PFSK-1 (cell line): Measurements from ENCODE around the gene MAPKAPK2.

ENCODE experiments used
- FOXP2 ChIP-seq: optimal IDR thresholded peaks from 2 replicates; pipeline ENCODE3; 2011; ENCODE audit warnings: borderline replicate concordance, control low read depth, inconsistent platforms; ENCODE audit not compliant: insufficient read depth; ENCODE audit errors: extremely low read length, extremely low read depth
- POLR2AphosphoS5 ChIP-seq: IDR thresholded peaks from 2 replicates; pipeline ENCODE4 v1.6.1; 2012; ENCODE audit warnings: low read depth, mild to moderate bottlenecking, control low read depth, low read length, moderate library complexity
- SIN3A ChIP-seq: IDR thresholded peaks from 2 replicates; pipeline ENCODE4 v1.6.1; 2012; ENCODE audit warnings: mild to moderate bottlenecking, low read length, moderate library complexity, borderline replicate concordance; ENCODE audit not compliant: insufficient read depth
- TAF1 ChIP-seq: IDR thresholded peaks from 2 replicates; pipeline ENCODE4 v1.6.1; 2012; ENCODE audit warnings: low read length, control low read depth, borderline replicate concordance; ENCODE audit not compliant: insufficient read depth
- TF ChIP-seq, protein P1 (sequence below), 2 experiments: IDR thresholded peaks; 2 replicates each; pipeline versions ENCODE4 v1.6.1 to v1.8.0; 2011 to 2012; ENCODE audit warnings: low read depth in 2 of 2, low read length in 2 of 2, control low read depth in 1 of 2, inconsistent platforms in 1 of 2, mild to moderate bottlenecking in 1 of 2, moderate library complexity in 1 of 2; ENCODE audit not compliant: insufficient read depth in 1 of 2

MAPKAPK2 gene

GRCh38 chr1:206672844-206673758 is 11.6 kb upstream of the MAPKAPK2 start:
- no peak for TF ChIP-seq POLR2AphosphoS5

- no peak for TF ChIP-seq SIN3A
- TF ChIP-seq, protein P1, sequence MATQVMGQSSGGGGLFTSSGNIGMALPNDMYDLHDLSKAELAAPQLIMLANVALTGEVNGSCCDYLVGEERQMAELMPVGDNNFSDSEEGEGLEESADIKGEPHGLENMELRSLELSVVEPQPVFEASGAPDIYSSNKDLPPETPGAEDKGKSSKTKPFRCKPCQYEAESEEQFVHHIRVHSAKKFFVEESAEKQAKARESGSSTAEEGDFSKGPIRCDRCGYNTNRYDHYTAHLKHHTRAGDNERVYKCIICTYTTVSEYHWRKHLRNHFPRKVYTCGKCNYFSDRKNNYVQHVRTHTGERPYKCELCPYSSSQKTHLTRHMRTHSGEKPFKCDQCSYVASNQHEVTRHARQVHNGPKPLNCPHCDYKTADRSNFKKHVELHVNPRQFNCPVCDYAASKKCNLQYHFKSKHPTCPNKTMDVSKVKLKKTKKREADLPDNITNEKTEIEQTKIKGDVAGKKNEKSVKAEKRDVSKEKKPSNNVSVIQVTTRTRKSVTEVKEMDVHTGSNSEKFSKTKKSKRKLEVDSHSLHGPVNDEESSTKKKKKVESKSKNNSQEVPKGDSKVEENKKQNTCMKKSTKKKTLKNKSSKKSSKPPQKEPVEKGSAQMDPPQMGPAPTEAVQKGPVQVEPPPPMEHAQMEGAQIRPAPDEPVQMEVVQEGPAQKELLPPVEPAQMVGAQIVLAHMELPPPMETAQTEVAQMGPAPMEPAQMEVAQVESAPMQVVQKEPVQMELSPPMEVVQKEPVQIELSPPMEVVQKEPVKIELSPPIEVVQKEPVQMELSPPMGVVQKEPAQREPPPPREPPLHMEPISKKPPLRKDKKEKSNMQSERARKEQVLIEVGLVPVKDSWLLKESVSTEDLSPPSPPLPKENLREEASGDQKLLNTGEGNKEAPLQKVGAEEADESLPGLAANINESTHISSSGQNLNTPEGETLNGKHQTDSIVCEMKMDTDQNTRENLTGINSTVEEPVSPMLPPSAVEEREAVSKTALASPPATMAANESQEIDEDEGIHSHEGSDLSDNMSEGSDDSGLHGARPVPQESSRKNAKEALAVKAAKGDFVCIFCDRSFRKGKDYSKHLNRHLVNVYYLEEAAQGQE (IDR thresholded peaks at IDR 0.05; ENCODE audit: insufficient read depth in 1 of 2, low read depth in 2 of 2, low read length in 2 of 2), result no peak
- TF ChIP-seq FOXP2, result no peak
- no peak for TF ChIP-seq TAF1
- TF ChIP-seq POLR2AphosphoS5, result no peak
These were observed 10.5 kb upstream of the MAPKAPK2 start for GRCh38 chr1:206674236-206674635.

DNA sequence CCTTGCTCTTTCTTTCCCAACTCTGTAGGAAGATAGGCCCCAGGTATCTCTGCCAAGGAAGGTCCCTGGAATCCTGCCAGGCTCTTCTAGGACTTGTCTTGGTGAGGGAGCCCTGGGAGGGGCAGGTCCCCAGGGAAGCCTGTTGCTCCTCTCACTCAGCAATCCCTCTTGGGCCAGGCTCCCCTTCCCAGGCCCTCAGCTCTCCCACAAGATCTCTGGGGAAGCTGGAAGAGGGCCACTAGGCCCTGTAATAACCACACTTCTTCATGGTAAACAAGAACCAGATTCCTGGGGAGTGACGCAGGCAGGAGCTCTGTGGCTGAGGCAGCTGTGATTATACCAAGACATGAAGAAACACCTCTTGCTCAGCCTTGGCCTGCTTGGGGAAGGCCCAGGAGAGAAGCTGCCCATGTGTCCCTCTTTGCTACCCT is 9.9 kb upstream of the MAPKAPK2 start:
- TF ChIP-seq POLR2AphosphoS5, result no peak

DNA sequence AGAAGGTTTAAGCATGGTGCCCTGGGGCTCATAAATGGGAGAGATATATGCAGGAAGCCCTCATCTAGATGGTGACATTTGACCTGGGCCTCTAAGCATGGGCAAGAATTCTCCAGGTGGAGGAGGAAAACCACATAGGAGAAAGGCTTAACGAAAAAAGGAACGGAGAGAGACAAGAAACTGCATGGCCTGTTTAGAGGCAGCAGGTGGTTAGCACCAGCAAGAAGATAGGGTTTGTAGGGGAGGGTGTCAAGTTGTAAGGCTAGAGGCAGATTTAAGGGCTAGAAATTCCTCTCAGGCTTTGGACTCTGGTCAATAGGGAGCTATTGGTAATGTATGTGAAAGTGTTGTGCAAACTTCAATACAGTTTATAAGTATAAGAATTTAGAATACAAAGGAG is 8.2 kb upstream of the MAPKAPK2 start:
- TF ChIP-seq SIN3A, result no peak
- no peak for TF ChIP-seq FOXP2
- TF ChIP-seq, protein P1 (IDR thresholded peaks at IDR 0.05; ENCODE audit: insufficient read depth in 1 of 2, low read depth in 2 of 2, low read length in 2 of 2), result no peak

DNA sequence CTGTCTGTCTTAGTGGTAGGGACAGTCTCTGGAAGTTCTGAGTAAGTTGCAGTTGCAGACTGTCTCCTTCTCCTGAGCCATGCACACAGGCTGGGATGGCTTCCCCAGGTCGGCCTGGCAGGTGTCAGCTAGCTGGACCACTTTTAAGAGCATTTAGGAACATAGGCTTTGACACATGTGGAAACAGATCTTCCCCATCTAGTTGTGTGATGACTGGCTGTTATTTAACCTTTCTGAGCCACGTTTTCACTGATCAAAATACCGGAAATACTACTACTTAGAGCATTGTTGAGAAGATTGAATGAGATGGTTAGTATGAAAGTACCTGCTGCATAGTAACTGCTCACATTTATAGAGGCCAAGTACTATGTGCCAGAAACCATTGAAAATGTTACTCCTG is 6.2 kb upstream of the MAPKAPK2 start:
- TF ChIP-seq SIN3A (no peak), TAF1 (no peak), POLR2AphosphoS5 (no peak), FOXP2 (no peak)
- TF ChIP-seq, protein P1 (IDR thresholded peaks at IDR 0.05; ENCODE audit: insufficient read depth in 1 of 2, low read depth in 2 of 2, low read length in 2 of 2), result no peak

DNA sequence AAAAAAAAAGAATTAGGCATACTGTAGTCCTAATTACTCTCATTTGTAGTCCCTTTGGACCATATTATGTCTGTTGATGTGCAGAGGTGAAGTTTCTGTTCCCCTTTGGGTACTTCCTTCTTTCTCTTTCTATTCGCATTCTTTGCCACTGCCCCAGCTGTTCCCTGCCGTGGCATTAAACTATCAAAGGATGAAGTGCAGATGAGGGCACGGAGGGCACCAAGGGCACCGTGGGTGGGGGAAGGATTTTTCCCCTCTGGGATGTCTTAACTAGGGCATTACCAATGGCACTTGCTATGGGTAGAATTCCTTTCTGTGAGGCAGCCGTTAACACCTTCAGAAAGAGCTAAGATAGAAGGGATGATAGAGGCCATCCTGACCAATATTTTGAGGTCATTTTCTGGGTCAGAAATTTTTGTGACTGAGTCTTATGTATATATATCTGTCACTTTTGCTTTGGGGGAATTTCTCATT is 4.9 kb upstream of the MAPKAPK2 start:
- TF ChIP-seq POLR2AphosphoS5, result no peak
- no peak for TF ChIP-seq SIN3A
- no peak for TF ChIP-seq FOXP2
- TF ChIP-seq TAF1, result no peak
- TF ChIP-seq, protein P1 (IDR thresholded peaks at IDR 0.05; ENCODE audit: insufficient read depth in 1 of 2, low read depth in 2 of 2, low read length in 2 of 2), result no peak
